HG02938 (cell line): ENCODE measurements around the gene AVEN.

ENCODE experiments used
- ATAC-seq: cut with Tn5 transposase; IDR thresholded peaks from one replicate; pipeline ENCODE4 v1.9.1; 2021; ENCODE audit warnings: mild to moderate bottlenecking, moderate library complexity; ENCODE audit not compliant: unreplicated experiment

The AVEN gene

DNA sequence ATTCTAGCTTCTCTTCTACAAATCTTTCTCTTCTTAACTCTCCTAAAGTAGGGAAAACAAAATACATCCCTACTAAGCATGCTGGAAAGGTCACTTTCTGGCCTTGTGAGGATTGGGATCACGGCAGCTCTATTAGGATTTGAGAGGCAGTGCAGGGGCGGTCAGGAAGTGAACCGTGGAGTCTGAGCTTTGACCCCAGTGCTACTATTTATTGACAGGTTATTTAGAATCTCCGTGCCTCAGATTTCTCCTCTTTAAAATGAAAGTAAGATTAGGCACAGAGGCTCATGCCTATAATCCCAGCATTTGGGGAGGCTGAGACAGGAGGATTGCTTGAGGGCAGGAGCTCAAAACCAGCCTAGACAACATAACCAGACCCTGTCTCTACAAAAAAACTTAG, 112.7 kb downstream of the AVEN start:
- ATAC-seq, result no peak

DNA sequence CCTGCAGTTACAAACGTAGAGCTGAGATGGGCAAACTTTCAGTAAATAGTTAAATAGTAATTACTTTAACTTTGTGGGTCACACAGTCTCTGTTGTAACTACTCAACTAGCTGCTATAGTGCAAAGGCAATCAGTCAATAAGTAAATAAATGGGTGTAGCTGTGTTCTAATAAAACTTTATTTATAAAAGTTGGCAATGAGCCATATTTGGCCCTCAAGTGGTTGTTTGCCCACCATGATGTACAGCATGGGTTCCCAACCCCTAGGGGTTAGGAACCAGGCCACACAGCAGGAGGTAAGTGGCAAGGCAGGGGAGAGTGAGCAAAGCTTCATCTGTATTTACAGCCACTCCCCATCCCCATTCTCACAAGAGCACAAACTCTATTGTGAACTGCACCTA, 115.6 kb downstream of the AVEN start:
- no peak for ATAC-seq

DNA sequence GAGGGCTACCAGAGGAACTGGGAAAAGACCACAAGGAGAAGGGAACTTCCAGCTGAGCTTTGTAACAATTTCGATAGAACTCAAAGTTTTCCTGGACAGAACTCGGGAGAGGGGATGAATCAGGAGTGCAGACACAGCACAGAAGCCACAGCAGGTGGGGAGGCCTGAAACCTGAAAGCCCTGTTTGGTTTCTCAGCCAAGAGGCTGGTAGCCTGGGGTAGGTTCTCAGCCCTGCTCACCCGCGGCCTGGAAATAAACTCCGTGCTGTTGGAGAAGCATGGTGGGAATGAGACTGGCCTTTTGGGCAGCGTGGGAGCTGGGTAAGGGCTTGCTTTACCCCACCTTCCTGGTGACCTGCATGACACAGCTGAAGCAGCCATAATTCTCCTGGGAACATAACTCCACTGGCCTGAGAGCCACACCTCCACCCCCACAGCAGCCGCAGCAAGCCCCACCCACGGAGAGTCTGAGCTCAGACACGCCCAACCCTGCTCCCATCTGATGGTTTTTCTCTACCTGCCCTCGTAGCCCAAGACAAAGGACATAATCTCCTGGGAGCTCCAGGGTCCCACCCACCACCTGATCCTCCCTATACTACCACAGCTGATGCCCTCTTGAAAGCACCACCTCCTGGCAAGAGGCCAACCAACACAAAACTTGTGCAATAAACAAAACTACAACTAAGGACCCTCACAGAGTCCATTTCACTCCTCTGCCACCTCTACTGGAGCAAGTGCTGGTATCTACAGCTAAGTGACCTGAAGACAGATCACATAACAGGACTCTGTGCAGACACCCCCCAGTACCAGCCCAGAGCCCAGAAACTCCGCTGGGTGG, 123.2 kb downstream of the AVEN start:
- ATAC-seq, result no peak

DNA sequence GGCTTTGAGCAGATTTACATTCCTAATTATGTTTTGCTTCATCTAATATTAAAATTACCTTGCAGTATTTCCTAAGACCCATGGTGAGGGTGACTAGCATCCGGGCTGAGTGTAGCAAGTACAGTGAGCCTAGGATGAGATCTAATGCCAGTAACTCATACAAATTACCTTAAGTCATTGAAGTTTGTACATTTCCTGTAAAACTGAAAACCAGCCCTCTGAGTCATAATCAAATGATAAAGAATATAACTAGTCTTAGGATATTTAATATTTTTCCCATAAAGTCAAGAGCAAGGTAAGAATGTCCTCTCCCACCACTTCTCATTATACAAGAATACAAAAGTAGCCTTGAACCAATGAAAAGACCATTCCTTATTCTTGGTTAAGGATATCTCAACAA, 125.5 kb downstream of the AVEN start:
- no peak for ATAC-seq

- ATAC-seq, result no peak
Observed at GRCh38 chr15:33912326-33912725, 126.7 kb downstream of the AVEN start.

DNA sequence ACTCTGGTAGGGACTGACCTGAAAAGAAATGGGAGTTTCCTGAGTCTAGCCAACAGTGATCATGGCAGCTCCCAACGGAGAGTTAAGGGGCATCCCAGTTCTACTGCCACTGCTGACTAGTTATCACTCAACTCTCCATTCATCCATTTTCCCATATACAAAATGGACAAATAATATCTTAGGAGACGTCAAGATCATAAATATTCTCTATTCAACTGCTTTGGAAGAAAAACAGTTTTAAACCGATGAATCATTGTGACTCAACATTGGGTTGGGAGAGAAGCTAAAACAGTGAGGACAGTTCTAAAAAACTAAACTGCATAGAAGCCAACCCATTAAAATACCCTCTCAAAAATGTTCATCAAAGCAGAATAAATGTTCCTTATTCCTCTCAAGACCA, 128.3 kb downstream of the AVEN start:
- ATAC-seq, result no peak

GRCh38 chr15:33908406-33908805, 130.6 kb downstream of the AVEN start:
- ATAC-seq, result no peak

GRCh38 chr15:33907326-33907725, 131.7 kb downstream of the AVEN start:
- ATAC-seq, result no peak

DNA sequence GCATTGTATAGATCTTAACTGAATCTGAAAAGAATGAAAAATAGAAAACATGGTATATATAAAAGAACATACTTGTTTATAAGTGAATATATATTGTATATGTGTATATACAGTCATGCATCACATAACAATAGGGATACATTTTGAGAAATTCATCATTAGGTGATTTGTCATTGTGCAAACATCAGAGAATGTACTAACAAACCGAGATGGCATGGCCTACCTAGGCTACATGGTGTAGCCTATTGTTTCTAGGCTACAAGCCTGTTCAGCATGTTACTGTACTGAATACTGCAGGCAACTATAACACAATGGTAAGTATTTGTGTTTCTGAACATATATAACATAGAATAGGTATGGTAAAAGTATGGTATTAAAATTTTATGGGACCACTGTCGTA, 135.3 kb downstream of the AVEN start:
- ATAC-seq, result no peak

DNA sequence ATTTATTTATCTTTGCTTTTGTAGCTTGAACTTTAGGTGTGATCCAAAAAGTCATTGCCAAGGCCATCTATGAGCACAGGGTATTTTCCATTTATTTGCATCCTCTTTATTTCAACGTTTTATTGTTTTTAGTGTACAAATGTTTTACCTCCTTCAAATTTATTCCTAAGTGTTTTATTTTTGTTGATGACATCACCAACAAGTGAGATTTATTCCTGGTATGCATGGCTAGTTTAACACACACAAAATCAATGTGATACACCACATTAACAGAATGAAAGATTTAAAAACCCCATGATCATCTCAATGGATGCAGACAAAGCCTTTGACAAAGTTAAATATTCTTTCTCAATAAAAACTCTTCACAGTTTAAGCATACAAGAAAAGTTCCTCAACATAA, 137.0 kb downstream of the AVEN start:
- no peak for ATAC-seq

GRCh38 chr15:33894193-33894592, 144.8 kb downstream of the AVEN start:
- no peak for ATAC-seq

DNA sequence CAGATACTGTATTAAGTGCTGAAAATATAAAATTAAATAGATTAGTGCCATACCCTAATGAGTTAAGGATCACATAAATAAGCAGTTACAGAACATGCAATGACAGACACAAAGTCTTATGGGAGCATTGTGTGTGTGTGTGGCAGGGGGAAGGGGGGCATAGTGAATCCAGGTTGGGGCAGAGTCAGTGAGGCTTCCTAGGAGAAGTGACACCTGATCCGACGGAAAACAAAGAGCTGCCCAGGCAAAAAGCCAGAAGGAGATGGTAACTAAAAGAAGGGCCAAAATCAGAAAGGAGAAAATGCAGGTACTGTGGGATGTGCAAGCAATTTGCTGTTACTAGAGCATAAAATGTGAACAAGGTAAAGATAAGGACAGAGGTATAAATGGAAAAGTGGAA, 150.8 kb downstream of the AVEN start:
- ATAC-seq, result no peak

GRCh38 chr15:33882921-33883320, 156.1 kb downstream of the AVEN start:
- no peak for ATAC-seq

DNA sequence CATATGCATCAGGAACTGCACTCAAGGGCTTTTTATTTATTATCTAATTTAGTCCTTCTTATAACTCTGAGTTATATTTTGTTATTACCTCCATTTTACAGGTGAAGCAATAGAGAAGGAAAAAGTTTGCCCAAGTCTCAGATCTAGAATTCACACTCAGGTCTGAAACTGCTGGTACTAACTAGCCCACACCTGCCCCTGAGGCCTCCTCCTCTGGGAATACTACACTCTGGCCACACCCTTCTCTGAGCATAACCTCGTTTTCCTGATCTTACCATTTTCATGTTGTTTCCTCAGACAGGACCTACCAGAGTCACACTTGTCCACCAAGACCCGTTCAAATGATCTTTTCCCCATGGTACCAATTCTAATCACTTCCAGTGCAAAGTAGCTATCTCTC, 164.8 kb downstream of the AVEN start:
- no peak for ATAC-seq

GRCh38 chr15:33872416-33873106, 166.4 kb downstream of the AVEN start:
- no peak for ATAC-seq

GRCh38 chr15:33871980-33872379, 167.0 kb downstream of the AVEN start:
- no peak for ATAC-seq

- no peak for ATAC-seq
Observed at GRCh38 chr15:33866101-33866737, 172.8 kb downstream of the AVEN start.

DNA sequence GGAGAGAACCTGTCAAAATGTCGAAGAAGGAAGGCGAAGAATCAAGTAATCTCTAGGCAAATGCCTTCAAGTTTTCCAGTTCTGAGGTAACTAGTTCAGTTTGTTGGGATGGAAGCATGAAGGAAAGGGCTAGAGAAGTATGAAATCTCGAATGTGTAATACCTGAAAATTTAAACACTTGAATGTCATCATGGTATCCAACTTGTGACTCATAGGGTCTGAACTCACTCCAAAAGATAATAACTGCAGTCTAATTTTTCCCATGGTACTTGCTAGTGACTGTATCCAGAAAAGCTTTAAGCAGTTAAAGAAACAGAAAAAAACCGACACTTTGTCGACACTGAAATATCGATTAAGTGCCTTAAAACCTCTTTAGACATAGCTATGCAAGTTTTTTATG, 173.6 kb downstream of the AVEN start:
- no peak for ATAC-seq

GRCh38 chr15:33864360-33865075, 174.5 kb downstream of the AVEN start:
- no peak for ATAC-seq

GRCh38 chr15:33860754-33861153, 178.2 kb downstream of the AVEN start:
- ATAC-seq, result no peak

GRCh38 chr15:33859992-33860545, 178.9 kb downstream of the AVEN start:
- no peak for ATAC-seq
